WTC11 (cell line): Measurements from ENCODE around the gene REEP1.

Experiments
- ATF1 ChIP-seq: sonication (generic); formaldehyde crosslinking; IDR thresholded peaks from 2 replicates; pipeline ENCODE4 v1.8.1; 2023; ENCODE audit warnings: mild to moderate bottlenecking, moderate library complexity, missing genetic modification reagents
- FOXJ3 ChIP-seq: sonication (generic); formaldehyde crosslinking; IDR thresholded peaks from 2 replicates; pipeline ENCODE4 v1.9.0; 2021; ENCODE audit warnings: missing genetic modification reagents, mild to moderate bottlenecking, borderline replicate concordance
- FOXK1 ChIP-seq: sonication (generic); formaldehyde crosslinking; IDR thresholded peaks from 2 replicates; pipeline ENCODE4 v1.8.0; 2022; ENCODE audit warnings: mild to moderate bottlenecking, moderate library complexity, missing genetic modification reagents
- SP1 ChIP-seq: sonication (generic); formaldehyde crosslinking; conservative IDR thresholded peaks from 2 replicates; pipeline ENCODE4 v1.8.1; 2022; ENCODE audit warnings: missing genetic modification reagents
- TF ChIP-seq, protein P1 (sequence below): sonication (generic); formaldehyde crosslinking; IDR thresholded peaks from 2 replicates; pipeline ENCODE4 v1.8.0; 2022; ENCODE audit warnings: mild to moderate bottlenecking, missing genetic modification reagents
- TF ChIP-seq, protein P2 (sequence below): fragments of 200-600 bp; IDR thresholded peaks from 2 replicates; pipeline ENCODE4 v1.8.0; 2022; ENCODE audit warnings: antibody characterized with exemption
- TF ChIP-seq, protein P3 (sequence below): sonication (generic); formaldehyde crosslinking; conservative IDR thresholded peaks from 2 replicates; pipeline ENCODE4 v1.8.1; 2022; ENCODE audit warnings: mild to moderate bottlenecking, missing genetic modification reagents
- TF ChIP-seq, protein P4 (sequence below): sonication (generic); formaldehyde crosslinking; IDR thresholded peaks from 2 replicates; pipeline ENCODE4 v1.8.0; 2022; ENCODE audit warnings: mild to moderate bottlenecking, missing genetic modification reagents
- TF ChIP-seq, protein P5 (sequence below): sonication (generic); formaldehyde crosslinking; IDR thresholded peaks from 2 replicates; pipeline ENCODE4 v1.8.1; 2022; ENCODE audit warnings: missing genetic modification reagents, borderline replicate concordance
- TF ChIP-seq, protein P6 (sequence below): sonication (generic); formaldehyde crosslinking; IDR thresholded peaks from 2 replicates; pipeline ENCODE4 v1.8.1; 2023; ENCODE audit warnings: mild to moderate bottlenecking, missing genetic modification reagents, borderline replicate concordance
- TF ChIP-seq, protein P7 (sequence below): sonication (generic); formaldehyde crosslinking; IDR thresholded peaks from 2 replicates; pipeline ENCODE4 v1.8.1; 2023; ENCODE audit warnings: mild to moderate bottlenecking, missing genetic modification reagents, moderate library complexity

DNA sequence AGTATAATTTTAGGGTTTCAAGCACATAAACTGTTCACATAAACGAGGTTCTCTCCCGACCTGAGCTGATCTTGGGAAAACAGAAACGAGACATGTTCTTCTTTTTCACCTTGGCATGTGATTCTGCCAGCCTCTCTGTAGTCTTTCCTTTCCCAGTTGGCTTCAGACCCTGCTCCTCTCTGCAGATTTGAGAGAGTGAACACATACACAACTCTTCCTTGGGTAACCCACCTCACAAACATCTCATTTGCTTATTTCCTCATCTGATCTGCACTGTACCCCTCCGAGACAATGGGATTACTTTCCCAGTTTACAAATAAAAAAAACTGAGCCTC lies 46.1 kb downstream of the REEP1 start:
- TF ChIP-seq, protein P1, sequence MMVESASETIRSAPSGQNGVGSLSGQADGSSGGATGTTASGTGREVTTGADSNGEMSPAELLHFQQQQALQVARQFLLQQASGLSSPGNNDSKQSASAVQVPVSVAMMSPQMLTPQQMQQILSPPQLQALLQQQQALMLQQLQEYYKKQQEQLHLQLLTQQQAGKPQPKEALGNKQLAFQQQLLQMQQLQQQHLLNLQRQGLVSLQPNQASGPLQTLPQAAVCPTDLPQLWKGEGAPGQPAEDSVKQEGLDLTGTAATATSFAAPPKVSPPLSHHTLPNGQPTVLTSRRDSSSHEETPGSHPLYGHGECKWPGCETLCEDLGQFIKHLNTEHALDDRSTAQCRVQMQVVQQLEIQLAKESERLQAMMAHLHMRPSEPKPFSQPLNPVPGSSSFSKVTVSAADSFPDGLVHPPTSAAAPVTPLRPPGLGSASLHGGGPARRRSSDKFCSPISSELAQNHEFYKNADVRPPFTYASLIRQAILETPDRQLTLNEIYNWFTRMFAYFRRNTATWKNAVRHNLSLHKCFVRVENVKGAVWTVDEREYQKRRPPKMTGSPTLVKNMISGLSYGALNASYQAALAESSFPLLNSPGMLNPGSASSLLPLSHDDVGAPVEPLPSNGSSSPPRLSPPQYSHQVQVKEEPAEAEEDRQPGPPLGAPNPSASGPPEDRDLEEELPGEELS: no peak
- no peak for TF ChIP-seq FOXJ3 (CRISPR knock-in tag)
- TF ChIP-seq, protein P2, sequence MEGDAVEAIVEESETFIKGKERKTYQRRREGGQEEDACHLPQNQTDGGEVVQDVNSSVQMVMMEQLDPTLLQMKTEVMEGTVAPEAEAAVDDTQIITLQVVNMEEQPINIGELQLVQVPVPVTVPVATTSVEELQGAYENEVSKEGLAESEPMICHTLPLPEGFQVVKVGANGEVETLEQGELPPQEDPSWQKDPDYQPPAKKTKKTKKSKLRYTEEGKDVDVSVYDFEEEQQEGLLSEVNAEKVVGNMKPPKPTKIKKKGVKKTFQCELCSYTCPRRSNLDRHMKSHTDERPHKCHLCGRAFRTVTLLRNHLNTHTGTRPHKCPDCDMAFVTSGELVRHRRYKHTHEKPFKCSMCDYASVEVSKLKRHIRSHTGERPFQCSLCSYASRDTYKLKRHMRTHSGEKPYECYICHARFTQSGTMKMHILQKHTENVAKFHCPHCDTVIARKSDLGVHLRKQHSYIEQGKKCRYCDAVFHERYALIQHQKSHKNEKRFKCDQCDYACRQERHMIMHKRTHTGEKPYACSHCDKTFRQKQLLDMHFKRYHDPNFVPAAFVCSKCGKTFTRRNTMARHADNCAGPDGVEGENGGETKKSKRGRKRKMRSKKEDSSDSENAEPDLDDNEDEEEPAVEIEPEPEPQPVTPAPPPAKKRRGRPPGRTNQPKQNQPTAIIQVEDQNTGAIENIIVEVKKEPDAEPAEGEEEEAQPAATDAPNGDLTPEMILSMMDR: no peak
- no peak for TF ChIP-seq FOXK1 (CRISPR knock-in tag)
- TF ChIP-seq, protein P3, sequence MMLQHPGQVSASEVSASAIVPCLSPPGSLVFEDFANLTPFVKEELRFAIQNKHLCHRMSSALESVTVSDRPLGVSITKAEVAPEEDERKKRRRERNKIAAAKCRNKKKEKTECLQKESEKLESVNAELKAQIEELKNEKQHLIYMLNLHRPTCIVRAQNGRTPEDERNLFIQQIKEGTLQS (CRISPR knock-in tag): no peak
- TF ChIP-seq, protein P4, sequence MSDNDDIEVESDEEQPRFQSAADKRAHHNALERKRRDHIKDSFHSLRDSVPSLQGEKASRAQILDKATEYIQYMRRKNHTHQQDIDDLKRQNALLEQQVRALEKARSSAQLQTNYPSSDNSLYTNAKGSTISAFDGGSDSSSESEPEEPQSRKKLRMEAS (CRISPR knock-in tag): no peak
- TF ChIP-seq, protein P5, sequence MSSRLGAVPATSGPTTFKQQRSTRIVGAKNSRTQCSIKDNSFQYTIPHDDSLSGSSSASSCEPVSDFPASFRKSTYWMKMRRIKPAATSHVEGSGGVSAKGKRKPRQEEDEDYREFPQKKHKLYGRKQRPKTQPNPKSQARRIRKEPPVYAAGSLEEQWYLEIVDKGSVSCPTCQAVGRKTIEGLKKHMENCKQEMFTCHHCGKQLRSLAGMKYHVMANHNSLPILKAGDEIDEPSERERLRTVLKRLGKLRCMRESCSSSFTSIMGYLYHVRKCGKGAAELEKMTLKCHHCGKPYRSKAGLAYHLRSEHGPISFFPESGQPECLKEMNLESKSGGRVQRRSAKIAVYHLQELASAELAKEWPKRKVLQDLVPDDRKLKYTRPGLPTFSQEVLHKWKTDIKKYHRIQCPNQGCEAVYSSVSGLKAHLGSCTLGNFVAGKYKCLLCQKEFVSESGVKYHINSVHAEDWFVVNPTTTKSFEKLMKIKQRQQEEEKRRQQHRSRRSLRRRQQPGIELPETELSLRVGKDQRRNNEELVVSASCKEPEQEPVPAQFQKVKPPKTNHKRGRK (CRISPR knock-in tag): no peak
- no peak for TF ChIP-seq ATF1 (CRISPR knock-in tag)
- TF ChIP-seq, protein P6, sequence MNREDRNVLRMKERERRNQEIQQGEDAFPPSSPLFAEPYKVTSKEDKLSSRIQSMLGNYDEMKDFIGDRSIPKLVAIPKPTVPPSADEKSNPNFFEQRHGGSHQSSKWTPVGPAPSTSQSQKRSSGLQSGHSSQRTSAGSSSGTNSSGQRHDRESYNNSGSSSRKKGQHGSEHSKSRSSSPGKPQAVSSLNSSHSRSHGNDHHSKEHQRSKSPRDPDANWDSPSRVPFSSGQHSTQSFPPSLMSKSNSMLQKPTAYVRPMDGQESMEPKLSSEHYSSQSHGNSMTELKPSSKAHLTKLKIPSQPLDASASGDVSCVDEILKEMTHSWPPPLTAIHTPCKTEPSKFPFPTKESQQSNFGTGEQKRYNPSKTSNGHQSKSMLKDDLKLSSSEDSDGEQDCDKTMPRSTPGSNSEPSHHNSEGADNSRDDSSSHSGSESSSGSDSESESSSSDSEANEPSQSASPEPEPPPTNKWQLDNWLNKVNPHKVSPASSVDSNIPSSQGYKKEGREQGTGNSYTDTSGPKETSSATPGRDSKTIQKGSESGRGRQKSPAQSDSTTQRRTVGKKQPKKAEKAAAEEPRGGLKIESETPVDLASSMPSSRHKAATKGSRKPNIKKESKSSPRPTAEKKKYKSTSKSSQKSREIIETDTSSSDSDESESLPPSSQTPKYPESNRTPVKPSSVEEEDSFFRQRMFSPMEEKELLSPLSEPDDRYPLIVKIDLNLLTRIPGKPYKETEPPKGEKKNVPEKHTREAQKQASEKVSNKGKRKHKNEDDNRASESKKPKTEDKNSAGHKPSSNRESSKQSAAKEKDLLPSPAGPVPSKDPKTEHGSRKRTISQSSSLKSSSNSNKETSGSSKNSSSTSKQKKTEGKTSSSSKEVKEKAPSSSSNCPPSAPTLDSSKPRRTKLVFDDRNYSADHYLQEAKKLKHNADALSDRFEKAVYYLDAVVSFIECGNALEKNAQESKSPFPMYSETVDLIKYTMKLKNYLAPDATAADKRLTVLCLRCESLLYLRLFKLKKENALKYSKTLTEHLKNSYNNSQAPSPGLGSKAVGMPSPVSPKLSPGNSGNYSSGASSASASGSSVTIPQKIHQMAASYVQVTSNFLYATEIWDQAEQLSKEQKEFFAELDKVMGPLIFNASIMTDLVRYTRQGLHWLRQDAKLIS: no peak
- no peak for TF ChIP-seq SP1 (CRISPR knock-in tag)
- TF ChIP-seq, protein P7, sequence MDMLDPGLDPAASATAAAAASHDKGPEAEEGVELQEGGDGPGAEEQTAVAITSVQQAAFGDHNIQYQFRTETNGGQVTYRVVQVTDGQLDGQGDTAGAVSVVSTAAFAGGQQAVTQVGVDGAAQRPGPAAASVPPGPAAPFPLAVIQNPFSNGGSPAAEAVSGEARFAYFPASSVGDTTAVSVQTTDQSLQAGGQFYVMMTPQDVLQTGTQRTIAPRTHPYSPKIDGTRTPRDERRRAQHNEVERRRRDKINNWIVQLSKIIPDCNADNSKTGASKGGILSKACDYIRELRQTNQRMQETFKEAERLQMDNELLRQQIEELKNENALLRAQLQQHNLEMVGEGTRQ (CRISPR knock-in tag): no peak
